Mesendoderm (in vitro differentiated cells): Measurements from ENCODE around the gene SULT1A2.
"Not testable (repeated sequence)": the region's sequence is repeated elsewhere in the genome, so short reads cannot be mapped to it uniquely, and the experiment has no call there.

Experiments used
- DNase-seq: peaks from one replicate; pipeline ENCODE4 v3.0.0; 2013
- H2AK5ac ChIP-seq: 2 replicates; pipeline ENCODE4 v1.6.1; 2013; ENCODE audit warnings: low read length, inconsistent platforms
- H2BK120ac ChIP-seq: 2 replicates; pipeline ENCODE4 v1.6.1; 2013; ENCODE audit warnings: low read depth, mild to moderate bottlenecking, low read length, moderate library complexity, mixed read lengths
- H2BK15ac ChIP-seq: replicated peaks from 2 replicates; pipeline ENCODE4 v1.6.1; 2013; ENCODE audit warnings: low read depth, mild to moderate bottlenecking, moderate library complexity
- H2BK5ac ChIP-seq: 2 replicates; pipeline ENCODE4 v1.6.1; 2013; ENCODE audit warnings: low read length, inconsistent platforms
- H3K18ac ChIP-seq: 2 replicates; pipeline ENCODE4 v1.6.1; 2013; ENCODE audit warnings: mild to moderate bottlenecking, low read length, mixed read lengths
- H3K23ac ChIP-seq: one replicate; pipeline ENCODE4 v1.6.1; 2013; ENCODE audit warnings: low read length
- H3K27ac ChIP-seq: 2 replicates; pipeline ENCODE4 v1.5.1; 2013; ENCODE audit warnings: low read depth, mild to moderate bottlenecking, inconsistent platforms, low read length, moderate library complexity
- H3K27me3 ChIP-seq: 2 replicates; pipeline ENCODE4 v1.6.1; 2013; ENCODE audit warnings: low read length, control low read depth, mild to moderate bottlenecking, inconsistent platforms; ENCODE audit not compliant: insufficient read depth, poor library complexity
- H3K36me3 ChIP-seq: 2 replicates; pipeline ENCODE4 v1.6.1; 2013; ENCODE audit warnings: low read length, inconsistent platforms; ENCODE audit not compliant: control insufficient read depth, insufficient read depth
- H3K4ac ChIP-seq: one replicate; pipeline ENCODE4 v1.6.1; 2013; ENCODE audit warnings: low read depth, mild to moderate bottlenecking, low read length, moderate library complexity
- H3K4me1 ChIP-seq: 2 replicates; pipeline ENCODE4 v1.6.1; 2013; ENCODE audit warnings: low read depth, low read length, inconsistent platforms; ENCODE audit not compliant: control insufficient read depth
- H3K4me2 ChIP-seq: 2 replicates; pipeline ENCODE4 v1.6.1; 2013; ENCODE audit warnings: low read length
- H3K4me3 ChIP-seq: 2 replicates; pipeline ENCODE4 v1.5.1; 2013; ENCODE audit warnings: mild to moderate bottlenecking, low read length
- H3K56ac ChIP-seq: one replicate; pipeline ENCODE4 v1.6.1; 2013; ENCODE audit warnings: low read length
- H3K79me1 ChIP-seq: 2 replicates; pipeline ENCODE4 v1.6.1; 2013; ENCODE audit warnings: low read length, inconsistent platforms
- H3K79me2 ChIP-seq: 2 replicates; pipeline ENCODE4 v1.6.1; 2013; ENCODE audit warnings: mild to moderate bottlenecking, low read length; ENCODE audit not compliant: control insufficient read depth, insufficient read depth
- H3K9ac ChIP-seq: 2 replicates; pipeline ENCODE4 v1.6.1; 2013; ENCODE audit warnings: low read length, inconsistent platforms
- H4K5ac ChIP-seq: one replicate; pipeline ENCODE4 v1.6.1; 2013; ENCODE audit warnings: low read length
- H4K8ac ChIP-seq: one replicate; pipeline ENCODE4 v1.6.1; 2013; ENCODE audit warnings: low read depth, mild to moderate bottlenecking, control low read depth, low read length, moderate library complexity
- whole genome bisulfite sequencing: extraction: QIAGEN DNeasy Blood & Tissue Kit; methylation state at CpG from one replicate; pipeline ENCODE4 v1.1.7; 2013; ENCODE audit warnings: low lambda C conversion rate, missing lambda C conversion rate; ENCODE audit not compliant: insufficient coverage; ENCODE audit errors: extremely low coverage; 5-methylcytosine and 5-hydroxymethylcytosine counted together

The SULT1A2 gene

DNA sequence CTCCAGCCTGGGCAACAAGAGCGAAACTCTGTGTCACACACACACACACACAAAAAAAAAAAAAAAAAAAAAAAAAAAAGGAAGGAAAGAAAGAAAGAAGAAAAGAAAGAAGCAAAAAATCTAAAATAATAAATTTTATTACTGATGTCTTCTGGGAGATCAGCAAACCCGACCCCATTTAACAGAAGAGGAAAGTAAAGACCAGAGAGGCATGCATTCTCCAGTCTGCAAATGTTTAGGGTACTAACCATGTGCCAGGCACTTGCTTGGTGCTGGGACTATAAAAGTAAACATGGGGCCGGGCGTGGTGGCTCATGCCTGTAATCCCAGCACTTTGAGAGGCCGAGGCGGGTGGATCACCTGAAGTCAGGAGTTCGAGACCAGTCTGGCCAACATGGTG, 50.9 kb downstream of the SULT1A2 start:
- H2BK5ac ChIP-seq, H3K36me3 ChIP-seq, H3K23ac ChIP-seq, H3K27ac ChIP-seq, H2BK15ac ChIP-seq, H2AK5ac ChIP-seq, H4K5ac ChIP-seq, H3K79me2 ChIP-seq, H3K4me2 ChIP-seq, DNase-seq, H3K4me1 ChIP-seq, H3K18ac ChIP-seq, H3K4me3 ChIP-seq, H4K8ac ChIP-seq, H3K4ac ChIP-seq, H3K27me3 ChIP-seq, H3K9ac ChIP-seq, H3K56ac ChIP-seq, H2BK120ac ChIP-seq, H3K79me1 ChIP-seq: not testable (repeated sequence)
- no CpG with 5 or more reads among the region's 7 CpGs for WGBS

DNA sequence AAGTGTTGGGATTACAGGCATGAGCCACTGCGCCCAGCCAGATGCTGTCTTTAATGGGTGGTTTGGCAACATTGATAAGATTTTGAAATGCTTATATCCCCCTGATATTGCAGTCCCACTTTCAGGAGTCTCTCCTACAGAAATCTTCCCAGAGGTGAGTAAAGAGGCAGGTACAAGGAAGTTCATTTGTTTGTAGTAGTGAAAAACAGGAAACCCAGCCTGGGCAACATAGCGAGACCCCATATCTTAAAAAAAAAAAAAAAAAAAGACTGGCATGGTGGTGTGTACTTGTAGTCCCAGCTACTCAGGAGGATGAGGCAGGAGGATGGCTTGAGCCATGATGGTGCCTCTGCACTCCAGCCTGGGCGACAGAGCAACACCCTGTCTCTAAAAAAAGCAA, 51.9 kb downstream of the SULT1A2 start:
- H2BK15ac ChIP-seq, result no peak overlapping the region
- no peak overlapping the region for H3K9ac ChIP-seq
- no peak overlapping the region for H4K8ac ChIP-seq
- no peaks in the 10 kb centered on the region for H3K4me1 ChIP-seq
- H3K79me1 ChIP-seq, result no peaks in the 10 kb centered on the region
- no peak overlapping the region for H2AK5ac ChIP-seq
- no peak overlapping the region for H2BK5ac ChIP-seq
- no peak overlapping the region for H3K27ac ChIP-seq
- no peaks in the 10 kb centered on the region for H3K27me3 ChIP-seq
- no peak overlapping the region for H2BK120ac ChIP-seq
- no peak overlapping the region for H3K4me3 ChIP-seq
- no peak overlapping the region for H4K5ac ChIP-seq
- WGBS, result no CpG with 5 or more reads among the region's 3 CpGs
- no peak for DNase-seq
- H3K79me2 ChIP-seq, result no peaks in the 10 kb centered on the region
- H3K23ac ChIP-seq, result no peak overlapping the region
- no peak overlapping the region for H3K4me2 ChIP-seq
- no peaks in the 10 kb centered on the region for H3K36me3 ChIP-seq
- H3K18ac ChIP-seq, result no peak overlapping the region
- H3K4ac ChIP-seq, result no peak overlapping the region
- no peak overlapping the region for H3K56ac ChIP-seq

DNA sequence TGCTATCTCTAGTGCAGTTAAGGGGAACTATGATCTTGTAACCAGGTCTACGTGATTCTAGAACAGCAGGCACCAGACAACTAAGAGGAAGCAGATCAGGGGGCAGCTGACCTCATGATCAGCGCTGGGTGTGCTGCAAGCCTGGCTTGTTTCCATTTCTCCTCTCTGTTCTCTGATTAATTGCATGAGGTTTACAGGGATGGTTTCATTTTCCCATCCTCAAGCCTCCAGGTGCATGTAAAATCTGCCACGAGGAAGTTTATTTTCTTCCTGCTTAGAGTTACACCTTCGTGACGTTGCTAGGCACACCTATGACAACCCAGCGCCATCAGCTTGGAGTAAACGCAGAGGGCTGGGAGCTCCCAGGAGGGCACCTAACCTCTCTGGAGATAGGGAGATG, 53.8 kb downstream of the SULT1A2 start:
- H4K5ac ChIP-seq, result no peak overlapping the region

DNA sequence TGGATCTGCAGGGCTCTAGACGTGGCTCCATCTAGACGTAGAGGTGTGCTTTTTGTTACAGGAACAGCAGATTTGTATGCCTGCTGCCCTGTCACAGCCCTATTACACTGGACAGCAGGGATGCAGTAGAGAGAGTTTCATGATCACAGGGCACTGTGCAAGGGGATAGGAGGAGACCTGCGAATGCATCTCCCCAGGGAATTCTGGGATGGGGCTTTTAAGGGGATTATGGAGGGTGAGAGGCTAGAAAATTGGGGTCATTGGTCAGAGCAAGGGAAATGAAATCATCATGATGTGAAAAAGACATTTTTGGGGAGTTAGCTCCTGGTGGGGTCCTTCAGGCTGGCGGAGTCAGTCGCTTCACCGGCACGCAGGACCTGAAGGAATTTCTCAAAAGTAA, 54.2 kb downstream of the SULT1A2 start:
- Histone ChIP-seq H2BK120ac (no peak overlapping the region), H3K79me1 (no peaks in the 10 kb centered on the region), H3K4ac (no peak overlapping the region), H2BK5ac (no peak overlapping the region), H3K27ac (no peak overlapping the region), H3K36me3 (no peaks in the 10 kb centered on the region), H3K4me3 (no peak overlapping the region), H4K5ac (no peak overlapping the region), H3K9ac (no peak overlapping the region), H3K4me2 (no peak overlapping the region), H3K4me1 (no peaks in the 10 kb centered on the region), H3K79me2 (no peaks in the 10 kb centered on the region), H3K18ac (no peak overlapping the region), H3K56ac (no peak overlapping the region), H2AK5ac (no peak overlapping the region), H2BK15ac (no peak overlapping the region), H3K23ac (no peak overlapping the region), H3K27me3 (no peaks in the 10 kb centered on the region), H4K8ac (no peak overlapping the region)
- DNase-seq, result no peak
- no CpG with 5 or more reads among the region's 7 CpGs for WGBS

More for the DNA sequence above, 53.8 kb downstream of the SULT1A2 start:
- Histone ChIP-seq H2BK5ac (no peak overlapping the region), H2BK120ac (no peak overlapping the region), H2AK5ac (no peak overlapping the region), H3K9ac (no peak overlapping the region), H3K79me2 (no peaks in the 10 kb centered on the region), H3K56ac (no peak overlapping the region), H3K4ac (no peak overlapping the region), H3K27ac (no peak overlapping the region), H3K18ac (no peak overlapping the region), H3K4me3 (no peak overlapping the region), H4K8ac (no peak overlapping the region), H3K4me1 (no peaks in the 10 kb centered on the region), H3K4me2 (no peak overlapping the region), H2BK15ac (no peak overlapping the region), H3K27me3 (no peaks in the 10 kb centered on the region), H3K79me1 (no peaks in the 10 kb centered on the region), H3K36me3 (no peaks in the 10 kb centered on the region), H3K23ac (no peak overlapping the region)
- no peak for DNase-seq
- WGBS, result no CpG with 5 or more reads among the region's 7 CpGs
